Stimulated activated naive CD8-positive, alpha-beta T cell treated with anti-CD3 and anti-CD28 coated beads, Interleukin-15, Interleukin-2, amounts not matched to agents 100 ng/mL and 50 ng/mL, for 24 hours (primary cell): Measurements from ENCODE around the gene CDYL2.

ENCODE experiments used
- H3K27ac Mint-ChIP-seq: one replicate; pipeline ENCODE4 v1.8.0; 2021; ENCODE audit warnings: mild to moderate bottlenecking, mixed read lengths
- H3K27me3 Mint-ChIP-seq: one replicate; pipeline ENCODE4 v1.8.0; 2021; ENCODE audit warnings: mixed read lengths
- H3K36me3 Mint-ChIP-seq: one replicate; pipeline ENCODE4 v1.8.0; 2021; ENCODE audit warnings: low read depth, mixed read lengths
- H3K4me1 Mint-ChIP-seq: one replicate; pipeline ENCODE4 v1.8.0; 2021; ENCODE audit warnings: low read depth, mixed read lengths
- H3K4me3 Mint-ChIP-seq: one replicate; pipeline ENCODE4 v1.8.0; 2021; ENCODE audit warnings: mild to moderate bottlenecking, mixed read lengths
- H3K9me3 Mint-ChIP-seq: one replicate; pipeline ENCODE4 v1.8.0; 2021; ENCODE audit warnings: mixed read lengths

Gene CDYL2

GRCh38 chr16:80804526-80805383, at the start of gene CDYL2:
TSS of gene CDYL2 (minus strand) at chr16:80804598. CDS start at chr16:80804173, 425 bp downstream.
- peak within 1 kb of the TSS; percentile 84 for H3K27ac Mint-ChIP-seq
- peaks cover 35% of the 10 kb centered on the region for H3K4me1 Mint-ChIP-seq
- H3K36me3 Mint-ChIP-seq = peaks cover 5% of the 10 kb centered on the region
- peaks cover 24% of the 10 kb centered on the region for H3K27me3 Mint-ChIP-seq
- peak within 1 kb of the TSS; percentile 91 for H3K4me3 Mint-ChIP-seq
- peaks cover 7% of the 10 kb centered on the region for H3K9me3 Mint-ChIP-seq

- Mint-ChIP-seq H3K36me3 (no peaks in the 10 kb centered on the region), H3K27me3 (peaks cover 14% of the 10 kb centered on the region), H3K4me3 (no peak overlapping the region), H3K4me1 (no peaks in the 10 kb centered on the region), H3K9me3 (no peaks in the 10 kb centered on the region), H3K27ac (no peak overlapping the region)
Measured at GRCh38 chr16:80852261-80852872, 48.0 kb upstream of the CDYL2 start.

GRCh38 chr16:80851831-80852230, 47.4 kb upstream of the CDYL2 start:
- Mint-ChIP-seq H3K9me3 (no peaks in the 10 kb centered on the region), H3K36me3 (no peaks in the 10 kb centered on the region)

GRCh38 chr16:80850757-80851156, 46.4 kb upstream of the CDYL2 start:
- Mint-ChIP-seq H3K4me3 (no peak overlapping the region), H3K27me3 (peaks cover 13% of the 10 kb centered on the region), H3K27ac (no peak overlapping the region), H3K4me1 (no peaks in the 10 kb centered on the region), H3K36me3 (no peaks in the 10 kb centered on the region), H3K9me3 (no peaks in the 10 kb centered on the region)

More at GRCh38 chr16:80851831-80852230, 47.4 kb upstream of the CDYL2 start:
- Mint-ChIP-seq H3K27me3 (peaks cover 13% of the 10 kb centered on the region), H3K4me3 (no peak overlapping the region), H3K27ac (no peak overlapping the region), H3K4me1 (no peaks in the 10 kb centered on the region)

GRCh38 chr16:80848862-80849261, 44.5 kb upstream of the CDYL2 start:
- Mint-ChIP-seq H3K27me3 (peaks cover 4% of the 10 kb centered on the region), H3K9me3 (peaks cover 5% of the 10 kb centered on the region), H3K27ac (no peak overlapping the region), H3K4me1 (no peaks in the 10 kb centered on the region), H3K4me3 (no peak overlapping the region), H3K36me3 (no peaks in the 10 kb centered on the region)

GRCh38 chr16:80846680-80847079, 42.3 kb upstream of the CDYL2 start:
- H3K27me3 Mint-ChIP-seq = peaks cover 2% of the 10 kb centered on the region
- H3K4me3 Mint-ChIP-seq = no peak overlapping the region
- H3K4me1 Mint-ChIP-seq = no peaks in the 10 kb centered on the region
- peaks cover 14% of the 10 kb centered on the region for H3K9me3 Mint-ChIP-seq
- no peaks in the 10 kb centered on the region for H3K36me3 Mint-ChIP-seq
- H3K27ac Mint-ChIP-seq = no peak overlapping the region

GRCh38 chr16:80846275-80846674, 41.9 kb upstream of the CDYL2 start:
- Mint-ChIP-seq H3K4me1 (no peaks in the 10 kb centered on the region), H3K27ac (no peak overlapping the region), H3K27me3 (peaks cover 6% of the 10 kb centered on the region), H3K4me3 (no peak overlapping the region), H3K9me3 (peaks cover 18% of the 10 kb centered on the region), H3K36me3 (no peaks in the 10 kb centered on the region)

GRCh38 chr16:80844395-80844794, 40.0 kb upstream of the CDYL2 start:
- Mint-ChIP-seq H3K4me3 (no peak overlapping the region), H3K4me1 (no peaks in the 10 kb centered on the region), H3K36me3 (no peaks in the 10 kb centered on the region)

GRCh38 chr16:80841231-80841630, 36.8 kb upstream of the CDYL2 start:
- Mint-ChIP-seq H3K27me3 (peaks cover 39% of the 10 kb centered on the region), H3K4me3 (no peak overlapping the region), H3K9me3 (peaks cover 24% of the 10 kb centered on the region), H3K27ac (no peak overlapping the region), H3K36me3 (no peaks in the 10 kb centered on the region), H3K4me1 (no peaks in the 10 kb centered on the region)

More at GRCh38 chr16:80844395-80844794, 40.0 kb upstream of the CDYL2 start:
- peaks cover 24% of the 10 kb centered on the region for H3K9me3 Mint-ChIP-seq
- peaks cover 22% of the 10 kb centered on the region for H3K27me3 Mint-ChIP-seq
- no peak overlapping the region for H3K27ac Mint-ChIP-seq

GRCh38 chr16:80837533-80838147, 33.2 kb upstream of the CDYL2 start:
- Mint-ChIP-seq H3K9me3 (peaks cover 12% of the 10 kb centered on the region), H3K27me3 (peaks cover 51% of the 10 kb centered on the region), H3K27ac (no peak overlapping the region), H3K4me1 (no peaks in the 10 kb centered on the region), H3K4me3 (no peak overlapping the region), H3K36me3 (no peaks in the 10 kb centered on the region)

GRCh38 chr16:80836846-80837245, 32.4 kb upstream of the CDYL2 start:
- Mint-ChIP-seq H3K4me1 (no peaks in the 10 kb centered on the region), H3K27me3 (peaks cover 51% of the 10 kb centered on the region), H3K36me3 (no peaks in the 10 kb centered on the region), H3K4me3 (no peak overlapping the region), H3K27ac (no peak overlapping the region), H3K9me3 (peaks cover 12% of the 10 kb centered on the region)

GRCh38 chr16:80836202-80836601, 31.8 kb upstream of the CDYL2 start:
- H3K4me3 Mint-ChIP-seq = no peak overlapping the region
- H3K27me3 Mint-ChIP-seq = peaks cover 44% of the 10 kb centered on the region

GRCh38 chr16:80831039-80831438, 26.6 kb upstream of the CDYL2 start:
- Mint-ChIP-seq H3K9me3 (no peaks in the 10 kb centered on the region), H3K4me3 (no peak overlapping the region)

More at GRCh38 chr16:80836202-80836601, 31.8 kb upstream of the CDYL2 start:
- no peaks in the 10 kb centered on the region for H3K36me3 Mint-ChIP-seq
- no peak overlapping the region for H3K27ac Mint-ChIP-seq
- peaks cover 5% of the 10 kb centered on the region for H3K9me3 Mint-ChIP-seq
- H3K4me1 Mint-ChIP-seq = no peaks in the 10 kb centered on the region

GRCh38 chr16:80828495-80828894, 24.1 kb upstream of the CDYL2 start:
- no peak overlapping the region for H3K27ac Mint-ChIP-seq

More at GRCh38 chr16:80831039-80831438, 26.6 kb upstream of the CDYL2 start:
- peaks cover 21% of the 10 kb centered on the region for H3K27me3 Mint-ChIP-seq
- H3K27ac Mint-ChIP-seq = no peak overlapping the region
- no peaks in the 10 kb centered on the region for H3K36me3 Mint-ChIP-seq
- H3K4me1 Mint-ChIP-seq = no peaks in the 10 kb centered on the region

GRCh38 chr16:80827007-80827406, 22.6 kb upstream of the CDYL2 start:
- no peaks in the 10 kb centered on the region for H3K9me3 Mint-ChIP-seq
- H3K36me3 Mint-ChIP-seq = no peaks in the 10 kb centered on the region
- no peak overlapping the region for H3K4me3 Mint-ChIP-seq
- no peak overlapping the region for H3K27ac Mint-ChIP-seq
- H3K4me1 Mint-ChIP-seq = no peaks in the 10 kb centered on the region
- peaks cover 10% of the 10 kb centered on the region for H3K27me3 Mint-ChIP-seq

More at GRCh38 chr16:80828495-80828894, 24.1 kb upstream of the CDYL2 start:
- no peaks in the 10 kb centered on the region for H3K4me1 Mint-ChIP-seq
- peaks cover 10% of the 10 kb centered on the region for H3K27me3 Mint-ChIP-seq
- H3K36me3 Mint-ChIP-seq = no peaks in the 10 kb centered on the region
- no peaks in the 10 kb centered on the region for H3K9me3 Mint-ChIP-seq
- no peak overlapping the region for H3K4me3 Mint-ChIP-seq
